ENCODE results near the gene PTX3. TPM values are rescaled to one million over a fixed set of nuclear protein-coding genes. Genes with fewer than 3 reads are reported as not detected.

Gene PTX3
- 199 and 213 TPM in 2 replicates for total RNA-seq

GRCh38 chr3:157436583-157437291 is at the start of gene PTX3:
TSS of gene PTX3 (plus strand) at chr3:157436850. CDS start at chr3:157436934, 84 bp downstream.

Other genes starting within 250 kb of the PTX3 start
- gene VEPH1, start 66.6 kb downstream of the PTX3 start, total RNA-seq, result 0.86 and 2.8 TPM in 2 replicates